Gastrocnemius medialis (tissue), 4 donors: ENCODE data around the gene HYAL3. TPM values are rescaled to one million over a fixed set of nuclear protein-coding genes. Genes with fewer than 3 reads are reported as not detected.

Experiments
- ATAC-seq, 2 donors: fragments of 150-250 bp; one replicate each; pipeline ENCODE4 v1.9.1; 2016
- DNase-seq, 2 donors: peaks; one replicate each; pipeline ENCODE4 v3.0.0-alpha.2; 2019
- H3K27ac ChIP-seq, 4 donors: fragments of 200-600 bp; sonication (generic); 1 replicate in 1 of 4; 2 replicates in 3 of 4; pipeline ENCODE4 v1.5.1; 2016 to 2018; ENCODE audit warnings: mild to moderate bottlenecking in 2 of 4, moderate library complexity in 1 of 4
- H3K27me3 ChIP-seq, 3 donors: fragments of 200-600 bp; sonication (generic) in 2 of 3; 1 replicate in 1 of 3; 2 replicates in 2 of 3; pipeline versions ENCODE4 v1.5.1 to v1.6.0; 2016 to 2019; ENCODE audit warnings: mild to moderate bottlenecking in 1 of 3, moderate library complexity in 1 of 3
- H3K36me3 ChIP-seq, 2 donors: fragments of 200-600 bp; sonication (generic) in 1 of 2; one replicate each; pipeline ENCODE4 v1.5.1; 2017 to 2018
- H3K4me1 ChIP-seq, 2 donors: fragments of 200-600 bp; sonication (generic) in 1 of 2; one replicate each; pipeline ENCODE4 v1.5.1; 2016 to 2017; ENCODE audit warnings: mild to moderate bottlenecking in 2 of 2
- H3K4me3 ChIP-seq, 4 donors: fragments of 200-600 bp; sonication (generic) in 3 of 4; 1 replicate in 1 of 4; 2 replicates in 3 of 4; pipeline ENCODE4 v1.5.1; 2016 to 2019; ENCODE audit warnings: mild to moderate bottlenecking in 2 of 4
- H3K9me3 ChIP-seq, 3 donors: fragments of 200-600 bp; sonication (generic) in 2 of 3; 1 replicate in 1 of 3; 2 replicates in 2 of 3; pipeline ENCODE4 v1.5.1; 2016 to 2019
- POLR2A ChIP-seq, 2 donors: fragments of 450-650 bp; IDR thresholded peaks; one replicate each; pipeline ENCODE4 v1.6.1; 2017; ENCODE audit warnings: antibody characterized with exemption in 2 of 2, mild to moderate bottlenecking in 2 of 2, moderate library complexity in 2 of 2
- in situ Hi-C, 4 donors: fragments of 200-750 bp; cut with MboI; loops; one replicate each; pipeline versions ENCODE4 v1.15.0 to v1.8.0; 2017; ENCODE audit warnings: low sequenced_read_pairs in 4 of 4
- intact Hi-C: fragments of 100-400 bp; cut with DNase I; formaldehyde crosslinking; loops from one replicate; pipeline ENCODE4 v1.15.1; 2023; ENCODE audit warnings: low total_unique reads
- total RNA-seq, 4 donors: library from RNA; depleted of rRNA; stranded (reverse); fragments of >200 nt; gene quantifications; one replicate each; pipeline versions ENCODE4 v1.1.0 to v1.2.3, GENCODE V29; 2016
- TF ChIP-seq, protein P1 (sequence below), 5 experiments: fragments of 450-650 bp in 3 of 5; fragments of 200-600 bp in 2 of 5; sonication (generic) in 2 of 5; IDR thresholded peaks in 4 of 5; conservative IDR thresholded peaks in 1 of 5; 1 replicate in 4 of 5; 2 replicates in 1 of 5; pipeline ENCODE4 v1.5.1; 2016 to 2019; ENCODE audit warnings: antibody characterized with exemption in 5 of 5, mild to moderate bottlenecking in 3 of 5, moderate library complexity in 3 of 5

The HYAL3 gene
- total RNA-seq, 4 donors from 2014 or later, result 1.1 to 2.3 (median 1.2) TPM; not detected in 1

DNA sequence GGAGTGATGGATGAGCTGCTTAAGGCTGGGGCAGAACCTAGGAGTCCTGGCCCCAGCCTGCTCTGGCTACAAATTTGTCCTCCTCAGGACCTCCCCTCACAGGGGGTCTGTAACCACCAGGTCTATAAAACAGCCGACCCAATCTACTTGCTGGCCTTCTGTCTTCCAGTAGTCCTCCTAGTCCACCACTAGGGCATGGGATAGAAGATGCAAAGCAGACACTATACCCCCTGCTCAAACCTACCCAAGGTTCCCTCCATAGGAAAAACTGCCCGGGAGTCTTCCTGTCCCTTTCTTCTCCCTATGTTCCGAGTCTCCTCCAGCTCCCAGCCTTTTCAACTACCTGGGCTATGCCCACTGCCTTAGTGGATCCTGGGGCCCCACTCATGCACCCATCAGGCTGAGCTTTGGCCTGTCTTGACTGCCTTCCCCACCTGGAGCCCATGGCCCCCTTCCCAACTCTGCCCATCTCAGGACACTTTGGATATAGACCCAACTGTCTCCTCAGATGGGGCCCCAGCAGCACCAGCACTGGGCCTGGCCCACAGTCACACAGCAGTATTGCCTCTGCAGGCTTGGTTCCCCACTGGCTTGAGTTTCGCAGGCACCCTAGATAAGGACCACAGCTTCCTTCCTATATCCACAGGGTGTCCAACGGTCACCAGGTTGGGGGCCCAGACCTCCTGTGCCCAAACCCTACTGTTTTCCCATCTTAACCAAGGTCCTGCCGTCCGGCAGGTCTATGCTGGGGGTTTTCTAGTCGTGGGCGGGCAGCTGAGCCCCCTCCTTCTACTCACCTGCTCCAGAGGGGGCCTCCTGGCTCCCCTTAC is 1.1 kb downstream of the HYAL3 start:
- intact Hi-C loops (no loop called here), in situ Hi-C loops (loop anchor here in 1 of 4 donors (25.0 kb wide), 1 partner anchor 361 kb away; the partner anchor contains the start of genes MON1A and RBM6)
- Histone ChIP-seq H3K27me3 (no peaks in the 10 kb centered on the region), H3K36me3 (peaks cover 0 to 5% of the 10 kb centered on the region in 2 donors), H3K4me3 (peak overlapping the region; percentile 66 to 91 (median 76)), H3K4me1 (peaks cover 32 to 47% of the 10 kb centered on the region in 2 donors), H3K27ac (peak overlapping the region; percentile 85 to 89 (median 86)), H3K9me3 (no peaks in the 10 kb centered on the region)
- TF ChIP-seq POLR2A (IDR thresholded peaks at IDR 0.05), result no peak
- TF ChIP-seq, protein P1, sequence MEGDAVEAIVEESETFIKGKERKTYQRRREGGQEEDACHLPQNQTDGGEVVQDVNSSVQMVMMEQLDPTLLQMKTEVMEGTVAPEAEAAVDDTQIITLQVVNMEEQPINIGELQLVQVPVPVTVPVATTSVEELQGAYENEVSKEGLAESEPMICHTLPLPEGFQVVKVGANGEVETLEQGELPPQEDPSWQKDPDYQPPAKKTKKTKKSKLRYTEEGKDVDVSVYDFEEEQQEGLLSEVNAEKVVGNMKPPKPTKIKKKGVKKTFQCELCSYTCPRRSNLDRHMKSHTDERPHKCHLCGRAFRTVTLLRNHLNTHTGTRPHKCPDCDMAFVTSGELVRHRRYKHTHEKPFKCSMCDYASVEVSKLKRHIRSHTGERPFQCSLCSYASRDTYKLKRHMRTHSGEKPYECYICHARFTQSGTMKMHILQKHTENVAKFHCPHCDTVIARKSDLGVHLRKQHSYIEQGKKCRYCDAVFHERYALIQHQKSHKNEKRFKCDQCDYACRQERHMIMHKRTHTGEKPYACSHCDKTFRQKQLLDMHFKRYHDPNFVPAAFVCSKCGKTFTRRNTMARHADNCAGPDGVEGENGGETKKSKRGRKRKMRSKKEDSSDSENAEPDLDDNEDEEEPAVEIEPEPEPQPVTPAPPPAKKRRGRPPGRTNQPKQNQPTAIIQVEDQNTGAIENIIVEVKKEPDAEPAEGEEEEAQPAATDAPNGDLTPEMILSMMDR (IDR thresholded peaks at IDR 0.05 in 4 of 5, conservative IDR thresholded peaks at IDR 0.05 in 1 of 5), result no peak
- no peak for ATAC-seq
- DNase-seq, result no peak

DNA sequence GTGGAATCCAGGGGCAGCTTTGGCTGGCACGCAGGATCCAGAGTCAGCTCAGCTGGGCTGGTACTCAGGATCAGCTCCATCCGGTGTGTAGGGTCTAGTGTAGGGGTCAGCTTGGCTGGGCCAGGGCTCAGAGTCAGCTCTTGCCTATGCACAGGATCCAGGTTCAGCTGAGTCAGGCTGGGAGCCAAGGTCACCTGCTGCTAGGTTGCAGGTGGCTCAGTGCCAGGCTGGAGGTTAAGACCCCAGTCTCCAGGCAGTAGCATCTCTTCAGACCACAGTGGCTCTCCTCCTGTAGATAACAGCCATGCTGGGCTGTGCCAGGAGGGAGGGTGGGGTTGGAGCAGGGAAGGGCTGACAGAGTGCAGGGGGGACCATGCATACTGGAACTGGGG is 1.8 kb downstream of the HYAL3 start:
- Histone ChIP-seq H3K27me3 (no peaks in the 10 kb centered on the region), H3K4me3 (no peak overlapping the region), H3K4me1 (peaks cover 34 to 46% of the 10 kb centered on the region in 2 donors), H3K27ac (no peak overlapping the region), H3K9me3 (no peaks in the 10 kb centered on the region), H3K36me3 (peaks cover 0 to 5% of the 10 kb centered on the region in 2 donors)
- TF ChIP-seq, protein P1 (IDR thresholded peaks at IDR 0.05 in 4 of 5, conservative IDR thresholded peaks at IDR 0.05 in 1 of 5), result no peak
- no peak for TF ChIP-seq POLR2A (IDR thresholded peaks at IDR 0.05)
- intact Hi-C loops (no loop called here), in situ Hi-C loops (loop anchor here in 1 of 4 donors (25.0 kb wide), 1 partner anchor 360 kb away; the partner anchor contains the start of genes MON1A and RBM6)
- no peak for DNase-seq
- no peak for ATAC-seq

GRCh38 chr3:50296721-50297383 is 2.4 kb downstream of the HYAL3 start:
- Histone ChIP-seq H3K27ac (no peak overlapping the region), H3K4me1 (peaks cover 34 to 40% of the 10 kb centered on the region in 2 donors), H3K4me3 (no peak overlapping the region), H3K36me3 (peaks cover 0 to 5% of the 10 kb centered on the region in 2 donors), H3K9me3 (no peaks in the 10 kb centered on the region), H3K27me3 (no peaks in the 10 kb centered on the region)
- no peak for ATAC-seq
- no peak for DNase-seq
- intact Hi-C loops, result no loop called here
- no peak for TF ChIP-seq POLR2A (IDR thresholded peaks at IDR 0.05)
- in situ Hi-C loops, result loop anchor here in 1 of 4 donors (25.0 kb wide), 1 partner anchor 360 kb away; the partner anchor contains the start of genes MON1A and RBM6

DNA sequence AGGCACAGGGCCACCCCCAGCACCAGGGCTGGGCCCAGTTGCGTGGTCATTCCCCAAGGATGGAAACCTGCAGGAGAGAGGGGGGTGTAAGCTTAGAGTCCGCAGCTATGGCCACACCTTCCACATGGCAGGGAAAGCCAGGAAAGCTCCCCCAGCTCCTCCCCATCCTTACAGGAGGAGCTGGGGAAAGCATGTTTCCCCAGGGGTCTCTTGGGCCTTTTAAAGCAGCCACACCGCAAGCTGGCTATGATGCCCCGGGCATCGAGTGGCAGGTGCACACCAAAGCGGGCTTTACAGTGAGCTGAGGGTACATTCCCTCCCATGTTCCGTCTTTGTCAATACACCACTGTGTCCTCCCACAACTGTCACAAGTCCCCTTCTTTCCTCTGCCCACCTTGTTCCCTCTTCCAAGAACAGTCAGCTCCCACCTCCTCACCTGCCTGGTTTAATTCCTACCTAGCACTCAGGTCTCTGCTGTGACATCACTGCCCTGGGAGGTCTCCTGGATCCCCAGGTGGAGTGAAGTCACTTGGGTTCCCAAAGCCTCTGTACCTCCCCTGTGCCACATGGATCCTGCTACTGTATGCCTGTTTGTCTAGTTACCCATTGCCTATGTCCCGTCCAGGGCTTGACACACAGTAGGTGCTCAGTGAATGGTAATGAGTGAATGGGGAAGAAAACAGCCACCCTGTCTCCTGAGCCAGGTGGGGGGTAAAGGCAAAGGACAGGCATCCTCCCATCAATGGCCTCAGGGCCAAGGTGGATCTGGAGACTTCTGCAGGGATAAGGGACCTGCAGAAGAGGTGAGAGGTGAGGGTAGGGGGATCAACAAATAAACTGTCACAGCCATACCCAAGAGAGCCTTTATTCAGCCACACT is 3.4 kb downstream of the HYAL3 start:
- Histone ChIP-seq H3K4me1 (peaks cover 36 to 42% of the 10 kb centered on the region in 2 donors), H3K27ac (no peak overlapping the region), H3K9me3 (no peaks in the 10 kb centered on the region), H3K27me3 (no peaks in the 10 kb centered on the region), H3K36me3 (peaks cover 0 to 5% of the 10 kb centered on the region in 2 donors), H3K4me3 (no peak overlapping the region)
- in situ Hi-C loops (loop anchor here in 1 of 4 donors (25.0 kb wide), 1 partner anchor 358 kb away; the partner anchor contains the start of genes MON1A and RBM6), intact Hi-C loops (no loop called here)
- ATAC-seq, result no peak
- TF ChIP-seq, protein P1 (IDR thresholded peaks at IDR 0.05 in 4 of 5, conservative IDR thresholded peaks at IDR 0.05 in 1 of 5), result no peak
- no peak for TF ChIP-seq POLR2A (IDR thresholded peaks at IDR 0.05)
- DNase-seq, result no peak
